Ovary (tissue), 1 donor: ENCODE data around the gene SLC16A5.

Experiments used
- EP300 ChIP-seq: sonication (generic); formaldehyde crosslinking; IDR thresholded peaks from one replicate; pipeline ENCODE4 v1.6.1; 2017; ENCODE audit warnings: antibody characterized with exemption
- POLR2A ChIP-seq: fragments of 450-650 bp; IDR thresholded peaks from one replicate; pipeline ENCODE4 v1.6.1; 2017; ENCODE audit warnings: antibody characterized with exemption, mild to moderate bottlenecking, moderate library complexity

- no peak for TF ChIP-seq EP300
- TF ChIP-seq POLR2A = no peak
Measured at GRCh38 chr17:75093548-75094158, 5.9 kb downstream of the SLC16A5 start.
